DMS153 treated with DMSO at 0.1 percent for 48 hours (cell line): ENCODE results near the gene HSPG2.

Experiments used
- DNase-seq: peaks from one replicate; lab custom pipeline; 2025; ENCODE audit not compliant: unreplicated experiment; lab: John Stamatoyannopoulos, UW

Gene HSPG2

DNA sequence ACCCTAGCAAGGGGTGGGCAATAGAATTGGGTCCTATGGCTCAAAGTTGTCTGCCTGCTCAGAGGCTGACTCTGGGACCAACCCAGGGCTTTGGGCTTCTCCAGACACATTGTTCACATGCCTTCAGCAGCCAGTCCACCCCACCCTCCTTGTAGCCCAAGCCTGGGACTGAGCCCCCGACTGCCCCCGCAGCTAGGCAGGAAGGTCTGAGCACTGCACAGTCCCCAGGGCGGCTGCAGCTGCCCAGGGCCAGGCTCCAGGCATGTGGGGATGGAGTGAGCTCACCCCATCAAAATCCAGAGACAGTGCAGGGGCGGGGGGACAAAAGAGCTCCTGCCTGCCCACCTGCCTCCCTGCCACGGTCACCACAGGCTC lies 35.6 kb downstream of the HSPG2 start:
- DNase-seq, result no peak

DNA sequence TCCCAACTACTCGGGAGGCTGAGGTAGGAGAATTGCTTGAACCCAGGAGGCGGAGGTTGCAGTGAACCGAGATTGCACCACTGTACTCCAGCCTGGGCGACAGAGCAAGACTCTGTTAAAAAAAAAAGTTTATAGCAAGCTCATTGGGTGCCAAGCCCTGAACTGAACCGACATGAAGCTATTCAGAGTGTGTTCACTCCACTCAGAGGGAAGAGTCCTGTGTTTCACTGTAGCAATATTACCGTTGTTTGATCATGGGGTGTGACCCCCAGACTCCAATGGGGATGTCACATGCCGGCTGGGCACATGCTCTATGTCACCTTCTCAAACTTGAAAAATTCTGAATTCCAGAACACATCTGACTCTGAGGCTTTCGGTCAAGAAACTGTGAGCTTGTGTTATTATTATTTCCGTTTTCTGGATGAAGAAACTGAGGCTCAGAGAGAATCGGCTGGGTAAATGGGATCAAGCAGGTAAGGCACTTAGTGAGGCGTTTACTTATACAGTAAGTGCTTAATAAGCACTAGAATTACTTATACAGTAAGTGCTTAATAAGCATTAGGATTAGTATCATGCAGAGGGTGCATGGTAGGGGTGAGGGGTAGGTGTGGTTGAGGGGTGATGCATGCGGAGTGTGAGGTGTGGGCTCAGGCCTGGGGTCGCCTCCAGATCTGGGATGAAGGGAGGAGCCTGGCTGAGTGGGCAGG lies 36.2 kb downstream of the HSPG2 start:
- DNase-seq, result no peak

DNA sequence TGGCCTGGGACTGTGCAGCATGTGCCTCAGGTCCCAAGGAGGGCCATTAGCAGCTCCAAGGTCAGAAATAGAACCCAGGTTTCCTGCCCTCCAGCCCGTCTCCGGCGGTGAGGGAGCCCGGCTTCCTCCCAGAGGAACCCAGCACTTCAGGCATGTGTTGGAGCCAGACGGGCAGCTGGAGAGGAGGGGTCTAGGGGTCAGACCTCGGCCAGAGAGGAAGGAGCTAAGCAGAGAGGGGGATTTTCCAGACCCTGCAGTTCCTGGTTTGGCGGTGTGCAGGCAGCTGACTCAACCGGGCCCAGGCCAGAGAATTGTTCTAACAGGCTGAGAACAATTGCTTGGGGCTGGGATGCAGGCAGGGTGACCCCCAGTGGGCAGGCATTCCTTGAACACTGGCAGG lies 37.1 kb downstream of the HSPG2 start:
- no peak for DNase-seq

DNA sequence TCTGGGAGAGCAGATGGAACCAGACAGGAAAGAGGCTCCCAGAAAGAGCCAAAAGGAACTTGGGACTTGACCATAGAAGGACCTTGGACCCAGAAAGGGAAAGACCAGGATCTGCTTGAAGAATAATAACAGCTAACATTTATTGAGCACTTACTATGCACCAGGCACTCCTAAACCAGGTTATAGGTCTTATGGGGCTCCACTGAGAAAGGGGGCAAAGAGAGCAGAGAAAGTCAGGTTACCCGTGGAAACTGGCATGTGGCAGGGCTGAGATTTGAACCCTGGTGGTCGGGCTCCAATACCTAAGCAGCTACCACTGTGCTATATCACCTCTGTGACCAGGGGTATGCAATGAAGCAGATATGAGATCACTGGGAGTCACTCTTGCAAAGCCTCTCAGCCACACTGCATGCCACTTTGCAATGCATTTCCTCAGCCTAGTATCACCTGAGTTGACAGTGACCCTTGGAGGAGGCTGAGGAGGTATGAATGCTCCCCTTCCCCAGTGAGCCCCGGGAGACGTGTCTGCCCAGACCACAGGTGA lies 37.8 kb downstream of the HSPG2 start:
- DNase-seq, result no peak

DNA sequence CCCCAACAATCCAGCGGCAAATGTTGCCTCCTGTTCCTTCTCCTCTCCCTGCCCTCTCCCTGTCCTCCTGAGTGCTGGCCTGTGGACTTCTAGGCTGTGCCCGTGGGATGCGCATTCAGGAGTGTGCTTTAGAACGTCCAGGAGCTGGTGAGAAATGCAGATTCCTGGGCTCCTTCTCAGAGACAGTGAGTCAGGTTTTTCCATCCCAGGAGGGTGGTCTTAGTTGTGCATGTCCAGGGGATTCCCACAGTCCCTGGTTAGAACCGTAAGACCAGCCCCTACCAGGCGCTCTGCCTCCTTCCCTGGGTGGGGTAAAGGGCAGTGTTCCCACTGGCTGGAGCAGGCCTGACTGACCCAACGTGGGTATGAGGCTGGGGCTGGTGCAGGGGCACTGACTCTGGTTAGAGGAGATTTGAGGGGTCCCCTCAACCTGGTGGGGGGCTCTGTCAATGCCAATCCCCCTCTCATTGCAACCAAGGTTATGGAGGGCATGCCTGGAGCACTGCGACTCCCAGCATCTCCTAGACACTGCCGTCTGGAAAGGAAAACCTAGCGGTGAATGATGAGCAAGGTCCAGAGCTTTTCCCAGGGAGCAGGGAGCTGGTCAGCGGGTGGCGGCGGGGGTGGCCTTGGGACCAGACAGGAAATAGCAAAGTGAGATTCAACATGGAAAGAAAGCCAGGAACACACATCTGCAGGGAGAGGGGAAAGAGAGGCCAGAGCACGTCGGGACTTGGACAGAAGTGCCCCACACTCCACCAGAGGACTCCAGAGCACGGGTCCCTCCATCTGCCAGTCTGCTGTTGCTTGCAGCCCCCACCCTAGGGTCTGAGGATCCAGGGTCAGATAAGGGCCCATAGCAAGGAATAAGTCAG lies 38.5 kb downstream of the HSPG2 start:
- DNase-seq, result no peak

GRCh38 chr1:21897844-21898243 lies 39.3 kb downstream of the HSPG2 start:
- no peak for DNase-seq

DNA sequence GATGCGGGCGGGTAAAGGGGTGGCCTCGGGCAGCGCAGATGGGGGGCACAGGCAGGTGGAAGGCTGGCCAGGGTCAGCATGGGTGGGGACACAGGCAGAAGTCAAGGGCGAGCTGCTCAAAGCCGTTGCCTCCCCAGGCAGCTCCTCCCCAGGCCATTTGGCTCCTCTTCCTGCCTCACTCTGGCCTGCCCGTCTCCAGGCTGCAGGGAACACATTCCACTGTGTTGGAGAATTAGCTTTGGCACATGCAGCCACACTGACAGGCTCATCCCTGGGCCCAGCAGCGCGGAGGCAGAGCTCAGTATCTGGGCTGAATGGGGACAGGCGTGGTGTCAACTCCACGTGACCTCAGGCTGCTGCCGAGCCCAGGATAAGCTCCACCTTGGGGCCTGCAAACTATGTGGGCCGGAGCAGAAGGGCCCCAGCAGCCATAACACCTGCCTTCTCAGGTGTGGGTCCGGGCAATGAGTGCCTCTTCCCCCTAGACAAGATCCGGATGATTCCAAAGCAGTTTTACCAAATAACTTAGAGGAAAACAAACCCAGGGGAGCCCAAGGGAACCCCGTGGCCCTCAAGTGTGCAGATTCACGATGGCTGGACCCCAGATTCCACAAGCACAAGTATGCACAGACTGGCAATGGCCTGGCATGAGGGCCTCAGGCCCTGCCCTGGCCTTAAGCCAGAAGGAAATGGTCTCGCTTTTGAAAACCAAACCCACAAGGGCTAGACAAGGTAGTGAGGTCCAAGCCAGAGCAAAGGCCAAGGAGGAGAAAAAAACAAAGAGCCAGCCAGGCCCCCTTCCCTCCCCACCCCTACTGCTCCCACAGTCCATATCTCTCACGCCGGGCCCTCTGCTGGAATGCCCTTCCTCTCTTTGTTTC lies 40.2 kb downstream of the HSPG2 start:
- DNase-seq, result no peak

DNA sequence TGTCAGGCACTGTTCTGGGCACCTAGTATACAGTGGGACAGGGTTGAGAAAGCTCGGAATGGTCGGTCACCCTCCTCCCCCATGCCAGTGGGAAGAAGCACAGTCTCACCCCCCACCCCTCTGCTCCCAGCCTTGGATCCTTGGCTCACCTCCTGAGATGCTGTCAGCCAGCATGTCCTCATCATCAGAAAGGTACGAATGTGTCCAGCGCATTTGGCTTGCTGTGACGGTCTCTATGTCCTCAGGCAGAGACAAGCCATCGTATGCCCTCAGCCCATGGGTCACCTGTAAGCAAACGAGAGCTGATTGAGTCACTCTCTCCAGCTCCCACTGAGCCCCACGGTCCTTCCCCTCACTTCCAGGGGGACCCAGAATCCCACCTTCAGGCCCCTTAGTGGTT lies 41.1 kb downstream of the HSPG2 start:
- no peak for DNase-seq

- DNase-seq, result no peak
Observed at GRCh38 chr1:21894034-21894881, 42.9 kb downstream of the HSPG2 start.

DNA sequence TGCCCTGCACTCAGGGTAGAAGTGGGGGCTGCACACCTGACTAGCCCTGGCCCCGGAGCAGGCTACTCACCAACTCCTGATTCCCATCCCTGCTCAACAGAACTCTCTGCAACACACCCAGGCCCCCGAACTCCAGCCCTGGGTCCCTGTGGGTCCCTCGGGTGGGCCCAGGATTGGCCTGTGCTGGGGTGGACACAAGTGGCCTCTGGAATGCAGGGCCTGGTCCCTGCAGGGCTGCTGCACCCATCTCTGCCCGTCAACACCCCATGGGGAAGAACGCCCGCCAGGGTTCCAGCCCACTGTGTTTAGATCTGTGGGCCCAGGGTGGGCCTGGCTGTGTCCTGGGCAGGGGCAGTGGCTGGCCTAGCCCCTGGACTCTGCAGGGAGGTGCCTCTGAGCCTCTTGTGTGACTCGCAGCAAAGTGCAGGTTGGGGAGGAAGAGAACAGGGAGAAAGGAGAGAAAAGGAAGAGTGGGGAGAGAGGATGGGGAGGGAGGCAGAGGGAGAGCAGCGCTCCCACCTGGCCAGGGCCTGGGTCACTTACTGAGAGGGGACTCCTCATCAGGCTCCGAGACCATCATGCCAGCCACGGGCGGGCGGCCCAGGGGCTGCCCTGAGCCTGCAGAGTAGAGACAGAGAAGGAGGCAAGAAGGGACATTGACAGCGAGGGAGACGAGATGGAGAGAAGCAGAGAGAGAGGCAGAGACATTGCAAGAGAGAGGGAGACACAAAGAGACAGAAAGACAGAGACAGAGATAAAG lies 43.9 kb downstream of the HSPG2 start:
- no peak for DNase-seq

DNA sequence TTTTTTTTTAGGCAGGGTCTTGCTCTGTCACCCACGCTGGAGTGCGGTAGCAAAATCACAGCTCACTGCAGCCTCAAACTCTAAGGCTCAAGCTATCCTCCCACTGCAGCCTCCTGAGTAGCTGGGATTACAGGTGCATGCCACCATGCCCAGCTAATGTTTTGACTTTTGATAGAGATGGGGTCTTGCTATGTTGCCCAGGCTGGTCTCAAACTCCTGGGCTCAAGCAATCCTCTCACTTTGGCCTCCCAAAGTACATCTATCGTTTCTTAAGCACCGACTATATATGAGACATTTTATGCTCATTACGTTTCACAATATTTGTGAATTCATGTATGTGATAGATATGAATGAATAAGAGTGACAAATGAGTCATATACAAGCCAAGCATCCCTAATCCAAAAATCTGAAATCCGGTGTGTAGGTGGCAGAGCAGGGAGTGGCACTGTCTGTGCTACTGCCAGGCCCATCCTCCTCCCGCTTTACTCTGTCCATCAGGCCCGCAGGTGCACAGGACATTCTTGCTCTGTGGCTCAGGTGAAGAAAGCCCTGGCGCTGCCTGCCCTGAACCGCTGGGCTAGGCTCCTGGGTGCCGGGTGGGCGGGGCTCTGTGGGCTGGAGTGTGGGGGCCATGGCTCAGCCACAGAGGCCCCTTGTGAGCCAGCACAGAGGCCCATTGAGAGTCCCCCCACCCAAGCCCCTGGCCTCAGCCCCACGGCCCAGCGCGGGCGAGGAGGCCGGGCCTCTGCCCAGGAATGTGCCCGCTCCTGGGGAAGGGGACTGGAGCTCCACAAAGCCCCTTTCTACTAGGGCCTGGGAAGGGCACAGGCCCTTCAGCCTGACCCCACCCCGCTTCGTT lies 45.3 kb downstream of the HSPG2 start:
- no peak for DNase-seq

DNA sequence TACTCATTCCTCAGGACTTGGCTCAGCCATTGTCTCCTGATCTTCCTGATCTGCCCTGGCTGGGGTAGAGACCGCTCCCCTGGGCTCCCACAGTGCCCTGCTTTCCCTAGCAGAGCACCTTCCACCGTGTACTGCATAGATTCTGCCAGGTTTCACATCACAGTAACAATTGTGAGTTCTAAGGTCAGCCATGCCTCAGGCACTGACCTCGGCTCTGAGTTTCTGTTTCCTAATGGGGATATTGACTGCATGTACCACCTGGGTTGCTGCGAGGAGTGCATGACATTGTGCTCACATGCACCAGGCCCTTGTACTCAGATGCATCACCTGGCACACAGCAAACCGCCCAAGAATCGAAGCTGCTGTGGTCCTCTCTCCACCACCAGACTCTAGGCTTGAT lies 46.0 kb downstream of the HSPG2 start:
- no peak for DNase-seq

GRCh38 chr1:21888500-21888899 lies 48.6 kb downstream of the HSPG2 start:
- DNase-seq, result no peak

DNA sequence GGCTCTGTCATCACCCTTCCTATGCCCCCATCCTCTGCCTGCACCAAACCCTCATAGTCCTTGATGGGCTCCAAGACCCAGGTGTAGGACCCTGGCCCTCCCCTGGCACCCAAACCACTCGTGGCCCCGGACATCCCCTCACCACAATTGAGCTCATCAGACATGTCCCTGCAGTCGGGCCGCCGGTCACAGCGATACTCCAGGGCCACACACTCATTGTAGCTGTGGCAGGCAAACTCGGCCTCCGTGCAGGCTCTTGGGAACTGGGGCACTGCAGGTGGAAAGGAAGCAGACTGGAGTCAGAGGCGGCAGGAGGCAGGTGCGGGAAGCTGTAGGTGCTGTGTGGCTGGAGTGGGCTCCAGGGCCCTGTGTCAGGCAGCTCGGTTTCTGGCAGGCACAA lies 49.3 kb downstream of the HSPG2 start:
- no peak for DNase-seq

DNA sequence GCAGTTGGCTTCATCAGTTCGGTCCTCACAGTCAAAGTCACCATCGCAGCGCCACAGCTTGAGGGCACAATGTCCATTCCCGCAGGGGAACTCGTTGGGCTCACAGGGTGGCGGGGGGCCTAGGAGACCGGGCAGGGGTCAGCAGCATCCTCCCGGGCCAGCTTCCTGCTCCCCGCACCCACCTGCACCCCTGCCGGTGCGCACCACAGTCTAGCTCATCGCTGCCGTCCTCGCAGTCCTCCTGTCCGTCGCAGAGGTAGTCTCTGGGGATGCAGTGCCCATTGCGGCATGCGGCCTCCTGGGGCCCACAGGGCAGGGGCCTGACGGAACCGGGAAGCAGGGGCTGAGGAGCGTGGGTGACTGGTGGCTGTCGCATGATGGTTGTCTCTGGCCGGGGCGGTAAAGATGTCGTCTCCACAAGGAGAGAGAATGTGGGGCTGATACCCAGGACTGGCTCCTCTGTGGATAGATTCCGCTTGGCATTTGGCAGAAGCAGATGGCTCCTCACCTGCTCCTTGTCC lies 49.8 kb downstream of the HSPG2 start:
- no peak for DNase-seq

- no peak for DNase-seq
Observed at GRCh38 chr1:21886486-21887215, 50.5 kb downstream of the HSPG2 start.

DNA sequence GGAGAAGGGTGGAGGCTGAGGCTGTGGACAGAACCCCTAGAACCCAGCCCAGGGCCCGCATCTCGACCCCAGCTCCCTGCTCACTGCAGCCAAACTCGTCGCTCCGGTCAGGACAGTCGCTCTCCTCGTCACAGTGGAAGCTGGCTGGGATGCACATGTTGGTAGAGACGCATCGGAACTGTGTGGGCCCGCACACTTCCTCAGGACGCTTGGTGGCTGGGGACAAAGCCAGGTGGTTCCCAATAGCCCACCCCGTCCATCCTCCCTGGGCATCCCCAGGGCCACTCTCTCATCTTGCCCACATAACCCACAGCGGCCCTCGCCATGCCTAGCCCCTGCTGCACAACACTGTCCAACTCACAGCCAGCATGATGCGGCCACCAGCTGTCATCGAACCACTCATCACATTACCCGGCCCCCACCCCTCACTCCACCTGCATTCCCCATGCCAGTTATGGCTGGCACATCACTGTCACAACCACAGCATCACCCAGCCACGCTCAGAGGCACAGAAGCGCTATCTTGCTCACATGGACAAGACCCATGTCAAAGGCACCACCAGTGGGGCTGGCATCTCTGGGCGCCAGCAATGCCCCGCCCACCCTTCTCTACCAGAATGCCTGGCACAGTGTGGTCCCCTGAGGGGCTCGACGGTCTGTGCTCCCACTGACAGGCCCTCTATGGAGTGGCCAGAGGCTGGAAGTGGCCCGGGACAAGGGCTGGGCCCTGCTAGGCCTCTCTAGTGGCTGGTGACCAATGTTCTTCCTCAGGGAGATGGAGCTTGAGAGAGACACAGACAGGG lies 51.7 kb downstream of the HSPG2 start:
- no peak for DNase-seq
